Ovary (tissue), 9 donors: Measurements from ENCODE around the gene CUL9. TPM values are rescaled to one million over a fixed set of nuclear protein-coding genes. Genes with fewer than 3 reads are reported as not detected.

ENCODE experiments used
- DNase-seq, 5 donors: peaks; one replicate each; pipeline ENCODE4 v3.0.0-alpha.2; 2019 to 2020
- H3K27ac ChIP-seq, 2 donors: fragments of 200-600 bp; one replicate each; pipeline versions ENCODE4 v1.5.1 to v1.8.0; 2019 to 2022
- H3K27me3 ChIP-seq: fragments of 200-600 bp; one replicate; pipeline ENCODE4 v1.8.0; 2022
- H3K36me3 ChIP-seq: fragments of 200-600 bp; sonication (generic); one replicate; pipeline ENCODE4 v1.5.1; 2019
- H3K4me1 ChIP-seq: one replicate; pipeline ENCODE4 v1.8.1; 2013; ENCODE audit warnings: mild to moderate bottlenecking, moderate library complexity; ENCODE audit not compliant: insufficient read depth
- H3K4me3 ChIP-seq: fragments of 200-600 bp; sonication (generic); one replicate; pipeline ENCODE4 v1.5.1; 2017
- H3K9me3 ChIP-seq, 2 donors: fragments of 200-600 bp in 1 of 2; sonication (generic) in 1 of 2; one replicate each; pipeline versions ENCODE4 v1.5.1 to v1.8.1; 2013 to 2019; ENCODE audit warnings: mild to moderate bottlenecking in 1 of 2, moderate library complexity in 1 of 2
- EP300 ChIP-seq: sonication (generic); formaldehyde crosslinking; IDR thresholded peaks from one replicate; pipeline ENCODE4 v1.6.1; 2017; ENCODE audit warnings: antibody characterized with exemption
- POLR2A ChIP-seq: fragments of 450-650 bp; IDR thresholded peaks from one replicate; pipeline ENCODE4 v1.6.1; 2017; ENCODE audit warnings: antibody characterized with exemption, mild to moderate bottlenecking, moderate library complexity
- WGBS, 3 donors: extraction: QIAGEN DNeasy Blood & Tissue Kit in 1 of 3; methylation state at CpG; one replicate each; pipeline versions ENCODE4 v1.1.5 to v1.1.7; 2013 to 2017; 5-methylcytosine and 5-hydroxymethylcytosine counted together
- intact Hi-C, 4 donors: fragments of 100-400 bp; cut with DNase I; formaldehyde crosslinking; loops; one replicate each; pipeline versions ENCODE4 v1.11.0 to v1.15.1; 2022 to 2023
- polyA plus RNA-seq, 2 donors: library from polyadenylated mRNA; stranded (reverse); fragments of 200-250 nt in 1 of 2; fragments of 350-450 nt in 1 of 2; fragmentation: Illumina TruSeq in 1 of 2; extraction: RNeasy Lipid Tissue Mini Kit (QIAGEN cat#74804) in 1 of 2; gene quantifications; one replicate each; pipeline ENCODE4 v1.2.3, GENCODE V29; 2013 to 2014
- total RNA-seq, 7 donors: library from RNA; depleted of rRNA in 2 of 7; stranded (reverse); fragments of >200 nt in 2 of 7; fragmentation: NEBNext Ultra II Directional in 3 of 7; extraction: Animal tissue kit (Norgen Biotek cat#: 25700) in 3 of 7; gene quantifications; one replicate each; pipeline versions ENCODE4 v1.1.0 to v1.2.4, GENCODE V29; 2016 to 2023
- TF ChIP-seq, protein P1 (sequence below), 3 donors: fragments of 450-650 bp in 2 of 3; fragments of 200-600 bp in 1 of 3; IDR thresholded peaks; one replicate each; pipeline versions ENCODE4 v1.5.1 to v1.8.0; 2016 to 2022; ENCODE audit warnings: antibody characterized with exemption in 3 of 3, mild to moderate bottlenecking in 1 of 3
- donor health status: DM: no; HTN: no; CAD: no; lungs with moderate emphysema.
- donor health status: DM: no; HTN: no; CAD: no.
- donor health status: Bipolar disorder and iron deficiency.
- donor health status: DM: yes; HTN: yes; CAD: no.
- donor health status: DM: no; HTN: no; CAD: no.
- donor health status: DM: yes; HTN: yes; CAD: no.

Gene CUL9
- total and polyA plus RNA-seq, 9 donors: 15.9 to 44.5 (median 30.0) TPM

DNA sequence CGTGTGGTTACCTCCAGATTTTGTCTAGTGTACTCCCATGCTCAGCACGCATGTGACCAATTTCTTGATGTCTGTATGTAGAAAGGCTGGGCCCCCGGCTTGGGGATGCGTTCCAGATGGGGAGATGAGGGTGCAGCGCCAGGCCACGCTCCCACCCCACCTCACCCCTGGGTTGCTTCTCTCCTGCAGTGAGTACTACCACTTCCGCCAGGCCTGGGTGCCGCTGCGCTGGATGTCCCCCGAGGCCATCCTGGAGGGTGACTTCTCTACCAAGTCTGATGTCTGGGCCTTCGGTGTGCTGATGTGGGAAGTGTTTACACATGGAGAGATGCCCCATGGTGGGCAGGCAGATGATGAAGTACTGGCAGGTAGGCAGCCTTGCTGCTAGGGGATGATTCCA is 22.4 kb upstream of the CUL9 start:
- TF ChIP-seq, protein P1, sequence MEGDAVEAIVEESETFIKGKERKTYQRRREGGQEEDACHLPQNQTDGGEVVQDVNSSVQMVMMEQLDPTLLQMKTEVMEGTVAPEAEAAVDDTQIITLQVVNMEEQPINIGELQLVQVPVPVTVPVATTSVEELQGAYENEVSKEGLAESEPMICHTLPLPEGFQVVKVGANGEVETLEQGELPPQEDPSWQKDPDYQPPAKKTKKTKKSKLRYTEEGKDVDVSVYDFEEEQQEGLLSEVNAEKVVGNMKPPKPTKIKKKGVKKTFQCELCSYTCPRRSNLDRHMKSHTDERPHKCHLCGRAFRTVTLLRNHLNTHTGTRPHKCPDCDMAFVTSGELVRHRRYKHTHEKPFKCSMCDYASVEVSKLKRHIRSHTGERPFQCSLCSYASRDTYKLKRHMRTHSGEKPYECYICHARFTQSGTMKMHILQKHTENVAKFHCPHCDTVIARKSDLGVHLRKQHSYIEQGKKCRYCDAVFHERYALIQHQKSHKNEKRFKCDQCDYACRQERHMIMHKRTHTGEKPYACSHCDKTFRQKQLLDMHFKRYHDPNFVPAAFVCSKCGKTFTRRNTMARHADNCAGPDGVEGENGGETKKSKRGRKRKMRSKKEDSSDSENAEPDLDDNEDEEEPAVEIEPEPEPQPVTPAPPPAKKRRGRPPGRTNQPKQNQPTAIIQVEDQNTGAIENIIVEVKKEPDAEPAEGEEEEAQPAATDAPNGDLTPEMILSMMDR (IDR thresholded peaks at IDR 0.05): no peak
- TF ChIP-seq EP300 (no peak), POLR2A (no peak)
- H3K4me1 ChIP-seq: no peaks in the 10 kb centered on the region
- intact Hi-C loops: no loop called here
- no peak overlapping the region for H3K27ac ChIP-seq
- H3K4me3 ChIP-seq: no peak overlapping the region
- no peaks in the 10 kb centered on the region for H3K9me3 ChIP-seq
- no peak for DNase-seq
- no peaks in the 10 kb centered on the region for H3K36me3 ChIP-seq
- 90 to 94% (median 93%) methylated on average over 11 of the region's 11 CpGs for WGBS, 3 donors
- no peaks in the 10 kb centered on the region for H3K27me3 ChIP-seq

DNA sequence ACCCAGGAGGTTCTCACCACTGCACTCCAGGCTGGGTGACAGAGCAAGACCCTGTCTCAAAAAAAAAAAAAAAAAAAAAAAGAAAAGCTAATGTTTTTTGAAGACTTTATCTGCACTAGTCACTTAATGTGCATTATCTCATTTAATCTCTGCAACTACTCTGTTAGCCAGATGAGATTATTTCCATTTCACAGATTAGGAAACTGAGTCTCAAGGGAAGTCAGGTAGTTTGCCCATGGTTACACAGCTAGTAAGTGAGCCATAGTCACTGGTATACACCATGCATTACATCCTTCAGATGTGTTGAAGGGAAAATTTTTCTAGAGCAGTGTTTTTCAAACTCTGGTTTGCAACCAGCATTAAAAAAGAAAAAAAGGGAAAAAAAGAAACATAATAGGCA is 18.1 kb upstream of the CUL9 start:
- TF ChIP-seq POLR2A (no peak), EP300 (no peak)
- TF ChIP-seq, protein P1 (IDR thresholded peaks at IDR 0.05): no peak
- H3K4me1 ChIP-seq: no peaks in the 10 kb centered on the region
- no peaks in the 10 kb centered on the region for H3K27me3 ChIP-seq
- H3K9me3 ChIP-seq: no peaks in the 10 kb centered on the region
- H3K4me3 ChIP-seq: no peak overlapping the region
- DNase-seq: no peak
- intact Hi-C loops: no loop called here
- H3K36me3 ChIP-seq: no peaks in the 10 kb centered on the region
- H3K27ac ChIP-seq: no peak overlapping the region

DNA sequence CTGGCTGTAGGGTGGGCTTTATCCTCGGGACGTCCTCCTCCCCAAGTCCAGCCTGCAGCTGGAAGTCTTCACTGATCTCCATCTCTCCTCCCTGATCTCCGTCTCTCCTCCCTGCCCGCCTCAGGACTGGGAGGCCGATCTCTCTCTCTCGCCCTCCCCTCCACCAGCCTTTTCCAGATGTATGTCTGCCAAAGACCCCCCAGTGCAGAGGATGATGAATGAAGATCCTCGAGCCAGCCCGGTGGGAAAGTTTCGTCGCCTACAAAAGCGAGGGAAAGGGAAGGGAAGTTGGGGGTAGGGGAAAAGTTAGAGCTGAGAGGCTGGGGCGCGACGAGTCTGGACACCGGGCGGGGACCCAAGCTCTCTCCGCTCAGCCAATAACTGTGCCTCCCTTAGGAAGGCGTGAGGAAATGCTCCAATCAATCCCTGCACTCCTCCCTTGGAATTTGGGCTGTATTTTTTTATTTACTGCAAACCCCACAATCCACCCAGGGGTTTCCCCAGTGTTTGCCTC is 11.5 kb upstream of the CUL9 start:
- Histone ChIP-seq H3K4me3 (peak overlapping the region; percentile 83), H3K27ac (peak overlapping the region; percentile 11 to 91), H3K27me3 (no peaks in the 10 kb centered on the region), H3K4me1 (peaks cover 14% of the 10 kb centered on the region), H3K9me3 (no peaks in the 10 kb centered on the region), H3K36me3 (no peaks in the 10 kb centered on the region)
- TF ChIP-seq POLR2A (no peak), EP300 (no peak)
- TF ChIP-seq, protein P1 (IDR thresholded peaks at IDR 0.05): no peak
- DNase-seq: peak; percentile 75 to 84 (median 80)
- WGBS, 3 donors: 0 to 1% (median 0%) methylated on average over 18 of the region's 18 CpGs
- intact Hi-C loops: no loop called here

DNA sequence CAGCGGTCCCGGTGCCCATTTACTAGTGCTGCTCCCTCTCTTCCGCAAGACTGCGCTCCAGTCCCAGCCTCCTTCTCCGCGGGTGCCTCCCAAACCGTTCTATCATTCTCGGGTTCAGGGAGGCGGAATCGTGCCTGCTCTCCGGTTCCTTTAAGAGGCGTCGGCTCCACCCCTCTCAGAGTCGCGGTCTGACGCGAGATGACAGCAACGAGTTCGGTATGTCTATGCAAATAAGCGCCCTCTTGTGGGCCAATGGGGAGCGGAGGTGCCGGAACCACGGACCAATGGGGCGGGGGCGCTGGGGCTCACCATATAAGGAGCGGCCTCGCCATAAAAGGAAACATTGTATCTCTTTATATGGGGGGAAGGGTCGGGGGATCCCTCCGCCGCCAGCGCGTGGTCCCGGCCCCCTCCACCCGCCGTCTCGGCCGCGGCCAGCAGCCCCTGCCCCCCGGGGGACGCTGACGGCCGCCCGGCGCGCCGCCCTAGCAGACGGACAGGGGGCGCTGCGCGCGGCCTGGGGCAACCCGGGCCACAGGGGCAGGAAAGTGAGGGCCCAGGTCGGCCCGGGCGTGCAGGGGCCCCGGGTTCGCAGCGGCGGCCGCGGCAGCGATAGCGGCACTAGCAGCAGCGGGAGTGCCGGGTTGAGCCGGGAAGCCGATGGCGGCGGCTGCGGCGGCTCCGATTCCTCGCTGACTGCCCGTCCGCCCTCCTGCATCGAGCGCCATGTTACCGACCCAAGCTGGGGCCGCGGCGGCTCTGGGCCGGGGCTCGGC is 10.9 kb upstream of the CUL9 start, which contains the start of gene SRF:
SRF (plus strand) TSS at position 339 of the 776 bp plus-strand sequence; CDS start at position 727, 388 bp downstream.
- WGBS, 3 donors: 0 to 1% (median 1%) methylated on average over 55 to 83 of the region's 83 CpGs
- intact Hi-C loops: no loop called here
- H3K27ac ChIP-seq: peak within 1 kb of the TSS; percentile 91

More for the DNA sequence above, 10.9 kb upstream of the CUL9 start, which contains the start of gene SRF:
- TF ChIP-seq EP300 (peak; percentile 55), POLR2A (peak; percentile 66)
- TF ChIP-seq, protein P1 (IDR thresholded peaks at IDR 0.05): peak; percentile 40 to 91 (median 83)
- no peaks in the 10 kb centered on the region for H3K27me3 ChIP-seq
- peak; percentile 99 to 100 (median 99) for DNase-seq
- H3K4me1 ChIP-seq: peaks cover 14% of the 10 kb centered on the region
- no peaks in the 10 kb centered on the region for H3K9me3 ChIP-seq
- H3K4me3 ChIP-seq: peak within 1 kb of the TSS; percentile 83
- no peaks in the 10 kb centered on the region for H3K36me3 ChIP-seq
